ENCODE results near the gene RXRA. TPM values are rescaled to one million over a fixed set of nuclear protein-coding genes. Genes with fewer than 3 reads are reported as not detected.

RXRA gene
- total and polyA plus RNA-seq, 10 donors: 10.9 to 116 (median 81.0) TPM

- intact Hi-C loops (cut with DNase I; ENCODE audit: low total_unique reads): no loop called here
- TF ChIP-seq POLR2A (IDR thresholded peaks at IDR 0.05) (no peak), POLR2AphosphoS5 (IDR thresholded peaks at IDR 0.05) (no peak), CTCF (IDR thresholded peaks at IDR 0.05 in 8 of 11, conservative IDR thresholded peaks at IDR 0.05 in 3 of 11) (no peak)
- no peak overlapping the region for H3K4me3 ChIP-seq
- WGBS, 5 donors: 83 to 91% (median 88%) methylated on average over 25 to 26 of the region's 26 CpGs
- H3K27ac ChIP-seq: peak overlapping the region in 3 of 8 donors; percentile 14 to 86 (median 82)
- no peaks in the 10 kb centered on the region for H3K27me3 ChIP-seq (replicated peaks in 1 of 7)
- H3K9me3 ChIP-seq: peaks cover 0 to 4% (median 0%) of the 10 kb centered on the region in 8 donors
- no peaks in the 10 kb centered on the region for H3K36me3 ChIP-seq
- no peak for DNase-seq
- H3K4me1 ChIP-seq: peaks cover 10 to 20% (median 15%) of the 10 kb centered on the region in 6 donors
Observed at GRCh38 chr9:134473141-134474054, 147.1 kb downstream of the RXRA start.

DNA sequence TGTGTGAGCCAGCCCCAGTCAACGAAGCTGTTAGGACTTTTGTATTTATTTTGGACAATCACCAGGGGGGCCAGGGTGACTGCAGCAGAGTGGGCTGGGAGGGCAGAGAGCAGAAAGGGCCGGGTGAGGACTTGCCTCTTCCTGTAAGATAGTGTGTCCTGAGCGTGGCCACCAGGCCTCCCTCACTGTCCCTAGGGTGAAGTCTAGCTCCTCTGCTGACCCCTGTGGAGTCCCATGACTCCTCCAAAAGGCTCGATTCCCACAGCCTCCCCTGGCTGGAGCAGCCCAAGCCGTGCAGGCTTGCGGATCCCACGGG lies 147.8 kb downstream of the RXRA start:
- Histone ChIP-seq H3K36me3 (no peaks in the 10 kb centered on the region), H3K4me3 (no peak overlapping the region), H3K4me1 (peaks cover 10 to 20% (median 15%) of the 10 kb centered on the region in 6 donors), H3K27me3 (replicated peaks in 1 of 7) (no peaks in the 10 kb centered on the region), H3K27ac (peak overlapping the region in 4 of 8 donors; percentile 14 to 86 (median 78)), H3K9me3 (peaks cover 0 to 4% (median 0%) of the 10 kb centered on the region in 8 donors)
- intact Hi-C loops (cut with DNase I; ENCODE audit: low total_unique reads): no loop called here
- TF ChIP-seq POLR2AphosphoS5 (IDR thresholded peaks at IDR 0.05) (no peak), CTCF (IDR thresholded peaks at IDR 0.05 in 8 of 11, conservative IDR thresholded peaks at IDR 0.05 in 3 of 11) (no peak), POLR2A (IDR thresholded peaks at IDR 0.05) (no peak)
- WGBS, 5 donors: 62 to 75% (median 72%) methylated on average over 7 of the region's 7 CpGs
- DNase-seq: no peak

- DNase-seq: peak; percentile 89
- Histone ChIP-seq H3K4me1 (peaks cover 10 to 20% (median 15%) of the 10 kb centered on the region in 6 donors), H3K4me3 (no peak overlapping the region), H3K36me3 (no peaks in the 10 kb centered on the region), H3K9me3 (peaks cover 0 to 4% (median 0%) of the 10 kb centered on the region in 8 donors), H3K27ac (peak overlapping the region; percentile 51 to 86 (median 74)), H3K27me3 (replicated peaks in 1 of 7) (no peaks in the 10 kb centered on the region)
- peak in 4 of 11 experiments; percentile 12 to 25 (median 16) for TF ChIP-seq CTCF (IDR thresholded peaks at IDR 0.05 in 8 of 11, conservative IDR thresholded peaks at IDR 0.05 in 3 of 11)
- no peak for TF ChIP-seq POLR2A (IDR thresholded peaks at IDR 0.05)
- TF ChIP-seq POLR2AphosphoS5 (IDR thresholded peaks at IDR 0.05): peak; percentile 64 to 77 (median 66)
- 7 to 15% (median 12%) methylated on average over 17 to 27 of the region's 27 CpGs for WGBS, 5 donors
- intact Hi-C loops (cut with DNase I; ENCODE audit: low total_unique reads): no loop called here
Observed at GRCh38 chr9:134475011-134475790, 148.9 kb downstream of the RXRA start.

Measured in spleen (tissue), 11 donors.